HG02588 (cell line): Measurements from ENCODE around the gene ACACB.
"Not testable (repeated sequence)": the region's sequence is repeated elsewhere in the genome, so short reads cannot be mapped to it uniquely, and the experiment has no call there.

Experiments used
- ATAC-seq: cut with Tn5 transposase; IDR thresholded peaks from one replicate; pipeline ENCODE4 v1.9.1; 2021; ENCODE audit warnings: mild to moderate bottlenecking, moderate library complexity; ENCODE audit not compliant: unreplicated experiment

The ACACB gene

GRCh38 chr12:109170324-109170723 lies 53.9 kb downstream of the ACACB start:
- no peak for ATAC-seq

GRCh38 chr12:109172787-109173186 lies 56.4 kb downstream of the ACACB start:
- ATAC-seq: not testable (repeated sequence)

- no peak for ATAC-seq
Observed at GRCh38 chr12:109173443-109174240, 57.3 kb downstream of the ACACB start.

- no peak for ATAC-seq
Observed at GRCh38 chr12:109174468-109174867, 58.1 kb downstream of the ACACB start.

- ATAC-seq: no peak
Observed at GRCh38 chr12:109178532-109178931, 62.1 kb downstream of the ACACB start.

- no peak for ATAC-seq
Observed at GRCh38 chr12:109179927-109180326, 63.5 kb downstream of the ACACB start.

GRCh38 chr12:109182041-109182839 lies 65.9 kb downstream of the ACACB start:
- ATAC-seq: no peak

- ATAC-seq: no peak
Observed at GRCh38 chr12:109185441-109185840, 69.1 kb downstream of the ACACB start.

GRCh38 chr12:109186993-109187653 lies 70.7 kb downstream of the ACACB start:
- ATAC-seq: no peak

- ATAC-seq: no peak
Observed at GRCh38 chr12:109188108-109188712, 71.8 kb downstream of the ACACB start.

GRCh38 chr12:109189291-109189690 lies 72.9 kb downstream of the ACACB start:
- ATAC-seq: no peak

- ATAC-seq: no peak
Observed at GRCh38 chr12:109191621-109192250, 75.3 kb downstream of the ACACB start.

- no peak for ATAC-seq
Observed at GRCh38 chr12:109192358-109192757, 76.0 kb downstream of the ACACB start.

- no peak for ATAC-seq
Observed at GRCh38 chr12:109193896-109194295, 77.5 kb downstream of the ACACB start.

- ATAC-seq: no peak
Observed at GRCh38 chr12:109196332-109196731, 79.9 kb downstream of the ACACB start.

GRCh38 chr12:109197327-109197726 lies 80.9 kb downstream of the ACACB start:
- no peak for ATAC-seq

- ATAC-seq: no peak
Observed at GRCh38 chr12:109199324-109199723, 82.9 kb downstream of the ACACB start.

GRCh38 chr12:109200825-109201495 lies 84.6 kb downstream of the ACACB start:
- no peak for ATAC-seq

- no peak for ATAC-seq
Observed at GRCh38 chr12:109201496-109201885, 85.1 kb downstream of the ACACB start.

- no peak for ATAC-seq
Observed at GRCh38 chr12:109202770-109203169, 86.4 kb downstream of the ACACB start.
